Colonic mucosa (tissue), 4 donors: ENCODE results near the gene ARL14. TPM values are rescaled to one million over a fixed set of nuclear protein-coding genes. Genes with fewer than 3 reads are reported as not detected.
"Not testable (repeated sequence)": the region's sequence is repeated elsewhere in the genome, so short reads cannot be mapped to it uniquely, and the experiment has no call there.

Experiments used
- DNase-seq: peaks from one replicate; pipeline ENCODE4 v3.0.0-alpha.2; 2020
- H3K27ac ChIP-seq: fragments of 200-600 bp; one replicate; pipeline ENCODE4 v1.8.0; 2021
- H3K27me3 ChIP-seq: fragments of 200-600 bp; one replicate; pipeline ENCODE4 v1.8.0; 2021
- H3K36me3 ChIP-seq: fragments of 200-600 bp; one replicate; pipeline ENCODE4 v1.8.0; 2021
- H3K4me1 ChIP-seq: fragments of 200-600 bp; one replicate; pipeline ENCODE4 v1.8.0; 2021; ENCODE audit warnings: mild to moderate bottlenecking
- H3K4me3 ChIP-seq: fragments of 200-600 bp; one replicate; pipeline ENCODE4 v1.8.0; 2021
- H3K9ac ChIP-seq, 2 donors: one replicate each; pipeline ENCODE4 v1.7.0; 2013; ENCODE audit warnings: control low read depth in 2 of 2, low read depth in 2 of 2, low read length in 2 of 2
- H3K9me3 ChIP-seq: fragments of 200-600 bp; one replicate; pipeline ENCODE4 v1.8.0; 2021
- CTCF ChIP-seq: fragments of 200-600 bp; IDR thresholded peaks from one replicate; pipeline ENCODE4 v1.8.0; 2022; ENCODE audit warnings: antibody characterized with exemption, mild to moderate bottlenecking
- intact Hi-C: fragments of 100-400 bp; cut with DNase I; formaldehyde crosslinking; loops from one replicate; pipeline ENCODE4 v1.14.1; 2022
- total RNA-seq, 2 donors: library from RNA; stranded (reverse); fragmentation: NEBNext Ultra II Directional in 1 of 2; extraction: Animal tissue kit (Norgen Biotek cat#: 25700) in 1 of 2; gene quantifications; one replicate each; pipeline ENCODE4 v1.2.1, GENCODE V29; 2021
- donor health status: healthy.
- donor health status: DM: no; HTN: no; CAD: no.
- donor health status: DM: no; HTN: no; CAD: no.

The ARL14 gene
- total RNA-seq, 2 donors from 2014 or later, result 17.6 to 44.1 TPM

- Histone ChIP-seq H3K4me3 (no peak overlapping the region), H3K27ac (no peak overlapping the region), H3K36me3 (no peaks in the 10 kb centered on the region), H3K9ac (no peak overlapping the region), H3K4me1 (no peaks in the 10 kb centered on the region), H3K9me3 (no peaks in the 10 kb centered on the region), H3K27me3 (no peaks in the 10 kb centered on the region)
- TF ChIP-seq CTCF, result no peak
- DNase-seq, result no peak
- intact Hi-C loops, result no loop called here
These were observed 24.5 kb downstream of the ARL14 start for GRCh38 chr3:160701490-160701889.

- no peak overlapping the region for H3K9ac ChIP-seq
- H3K36me3 ChIP-seq, result no peaks in the 10 kb centered on the region
- DNase-seq, result no peak
- H3K27me3 ChIP-seq, result no peaks in the 10 kb centered on the region
- H3K27ac ChIP-seq, result no peak overlapping the region
- no peaks in the 10 kb centered on the region for H3K9me3 ChIP-seq
- intact Hi-C loops, result no loop called here
- no peak overlapping the region for H3K4me3 ChIP-seq
- H3K4me1 ChIP-seq, result no peaks in the 10 kb centered on the region
- no peak for TF ChIP-seq CTCF
These were observed 25.3 kb downstream of the ARL14 start for GRCh38 chr3:160702290-160702689.

GRCh38 chr3:160703974-160704373 lies 27.0 kb downstream of the ARL14 start:
- no peak for TF ChIP-seq CTCF
- intact Hi-C loops, result no loop called here

GRCh38 chr3:160707187-160707794 lies 30.3 kb downstream of the ARL14 start:
- no peak overlapping the region for H3K9ac ChIP-seq
- H3K9me3 ChIP-seq, result no peaks in the 10 kb centered on the region
- no peaks in the 10 kb centered on the region for H3K36me3 ChIP-seq
- no peaks in the 10 kb centered on the region for H3K27me3 ChIP-seq
- peak; percentile 34 for TF ChIP-seq CTCF
- H3K4me3 ChIP-seq, result no peak overlapping the region
- no peak overlapping the region for H3K27ac ChIP-seq
- peak; percentile 27 for DNase-seq
- no peaks in the 10 kb centered on the region for H3K4me1 ChIP-seq
- intact Hi-C loops, result no loop called here

More at GRCh38 chr3:160703974-160704373, 27.0 kb downstream of the ARL14 start:
- Histone ChIP-seq H3K4me3 (no peak overlapping the region), H3K9ac (no peak overlapping the region), H3K4me1 (no peaks in the 10 kb centered on the region), H3K27ac (no peak overlapping the region), H3K9me3 (no peaks in the 10 kb centered on the region), H3K27me3 (no peaks in the 10 kb centered on the region), H3K36me3 (no peaks in the 10 kb centered on the region)
- no peak for DNase-seq

- H3K36me3 ChIP-seq, result no peaks in the 10 kb centered on the region
- intact Hi-C loops, result loop anchor here (2.0 kb wide), 1 partner anchor 233 kb away; no protein-coding TSS in a partner anchor
- no peak overlapping the region for H3K4me3 ChIP-seq
- H3K27me3 ChIP-seq, result no peaks in the 10 kb centered on the region
- no peak for TF ChIP-seq CTCF
- no peak overlapping the region for H3K9ac ChIP-seq
- no peaks in the 10 kb centered on the region for H3K4me1 ChIP-seq
- no peaks in the 10 kb centered on the region for H3K9me3 ChIP-seq
- H3K27ac ChIP-seq, result no peak overlapping the region
- no peak for DNase-seq
These were observed 32.7 kb downstream of the ARL14 start for GRCh38 chr3:160709477-160710182.

GRCh38 chr3:160713144-160713543 lies 36.2 kb downstream of the ARL14 start:
- H3K27me3 ChIP-seq, H3K36me3 ChIP-seq, H3K4me1 ChIP-seq, H3K9me3 ChIP-seq, H3K9ac ChIP-seq, DNase-seq, intact Hi-C loops, H3K4me3 ChIP-seq, H3K27ac ChIP-seq: not testable (repeated sequence)
